GM23338 (cell line): ENCODE measurements around the gene GOLGA6D.

Experiments used
- CREB1 ChIP-seq: fragments of 250-450 bp; sonication (Bioruptor Pico); IDR thresholded peaks from 2 replicates; pipeline ENCODE4 v1.5.0; 2020; ENCODE audit warnings: low read depth, mild to moderate bottlenecking, moderate library complexity
- CTCF ChIP-seq, 2 experiments: fragments of 200-600 bp in 1 of 2; sonication (generic) in 1 of 2; conservative IDR thresholded peaks; 2 replicates each; pipeline versions ENCODE4 v1.5.1 to v1.6.1; 2016 to 2017; ENCODE audit warnings: antibody characterized with exemption in 2 of 2, low read depth in 2 of 2, mild to moderate bottlenecking in 2 of 2, moderate library complexity in 1 of 2
- EZH2 ChIP-seq: fragments of 200-600 bp; sonication (generic); IDR thresholded peaks from one replicate; pipeline ENCODE4 v1.8.0; 2017; ENCODE audit warnings: antibody characterized with exemption, mild to moderate bottlenecking, low read depth; ENCODE audit not compliant: unreplicated experiment
- EZH2phosphoT487 ChIP-seq: fragments of 200-600 bp; sonication (generic); IDR thresholded peaks from one replicate; pipeline ENCODE4 v1.8.1; 2018; ENCODE audit warnings: antibody characterized with exemption; ENCODE audit not compliant: unreplicated experiment
- JUNB ChIP-seq: IDR thresholded peaks from one replicate; pipeline ENCODE4 v1.6.1; 2016; ENCODE audit warnings: antibody characterized with exemption; ENCODE audit not compliant: unreplicated experiment
- NANOG ChIP-seq: IDR thresholded peaks from 2 replicates; pipeline ENCODE4 v1.6.1; 2016; ENCODE audit warnings: antibody characterized with exemption, borderline replicate concordance
- POLR2AphosphoS5 ChIP-seq: IDR thresholded peaks from 2 replicates; pipeline ENCODE4 v1.6.1; 2016; ENCODE audit warnings: antibody characterized with exemption, low read depth
- REST ChIP-seq: IDR thresholded peaks from one replicate; pipeline ENCODE4 v1.6.1; 2018; ENCODE audit warnings: antibody characterized with exemption; ENCODE audit not compliant: unreplicated experiment
- STAT1 ChIP-seq: IDR thresholded peaks from one replicate; pipeline ENCODE4 v1.6.1; 2016; ENCODE audit warnings: antibody characterized with exemption; ENCODE audit not compliant: unreplicated experiment
- ZNF114 ChIP-seq: fragments of 250-450 bp; sonication (Bioruptor Pico); IDR thresholded peaks from 2 replicates; pipeline ENCODE4 v1.5.0; 2020; ENCODE audit warnings: mild to moderate bottlenecking, moderate library complexity
- ZNF331 ChIP-seq: fragments of 250-450 bp; sonication (Bioruptor Pico); IDR thresholded peaks from 2 replicates; pipeline ENCODE4 v1.5.0; 2020; ENCODE audit warnings: low read depth, mild to moderate bottlenecking, moderate library complexity

GRCh38 chr15:75307778-75308390 is 25.2 kb downstream of the GOLGA6D start:
- no peak for TF ChIP-seq EZH2phosphoT487
- TF ChIP-seq CTCF (conservative IDR thresholded peaks at IDR 0.05; ENCODE audit: low read depth in 2 of 2) = peak; percentile 80 to 98
- no peak for TF ChIP-seq REST
- TF ChIP-seq POLR2AphosphoS5 = no peak
- no peak for TF ChIP-seq NANOG
- TF ChIP-seq EZH2 = no peak
- TF ChIP-seq ZNF114 = no peak
- no peak for TF ChIP-seq CREB1 (CRISPR knock-in tag)
- no peak for TF ChIP-seq ZNF331 (CRISPR knock-in tag)
- TF ChIP-seq STAT1 = no peak
- TF ChIP-seq JUNB = no peak
